NCI-H187 (cell line): Measurements from ENCODE around the gene CDH4.
"Not testable (repeated sequence)": the region's sequence is repeated elsewhere in the genome, so short reads cannot be mapped to it uniquely, and the experiment has no call there.

Experiments used
- DNase-seq, 2 experiments: peaks; one replicate each; lab custom pipeline; 2025; lab: John Stamatoyannopoulos, UW

Gene CDH4

GRCh38 chr20:61964675-61965605, 712.9 kb downstream of the CDH4 start:
- no peak for DNase-seq

GRCh38 chr20:61965606-61966491, 713.8 kb downstream of the CDH4 start:
- DNase-seq = no peak

- no peak for DNase-seq
These were observed 714.6 kb downstream of the CDH4 start for GRCh38 chr20:61966492-61967244.

- DNase-seq = no peak
These were observed 715.2 kb downstream of the CDH4 start for GRCh38 chr20:61967300-61967699.

- no peak for DNase-seq
These were observed 716.2 kb downstream of the CDH4 start for GRCh38 chr20:61968036-61968810.

- DNase-seq = no peak
These were observed 716.9 kb downstream of the CDH4 start for GRCh38 chr20:61968932-61969331.

- no peak for DNase-seq
These were observed 717.7 kb downstream of the CDH4 start for GRCh38 chr20:61969806-61970205.

- DNase-seq = no peak
These were observed 718.3 kb downstream of the CDH4 start for GRCh38 chr20:61970357-61970756.

- not testable (repeated sequence) for DNase-seq
These were observed 719.5 kb downstream of the CDH4 start for GRCh38 chr20:61971595-61971994.

GRCh38 chr20:61972636-61973508, 720.8 kb downstream of the CDH4 start:
- DNase-seq = no peak

GRCh38 chr20:61973515-61974356, 721.7 kb downstream of the CDH4 start:
- DNase-seq = no peak

GRCh38 chr20:61974357-61974665, 722.2 kb downstream of the CDH4 start:
- DNase-seq = no peak

- DNase-seq = no peak
These were observed 723.5 kb downstream of the CDH4 start for GRCh38 chr20:61975407-61976129.

GRCh38 chr20:61976263-61976643, 724.2 kb downstream of the CDH4 start:
- DNase-seq = no peak

GRCh38 chr20:61976644-61977418, 724.8 kb downstream of the CDH4 start:
- DNase-seq = no peak

GRCh38 chr20:61977419-61977786, 725.3 kb downstream of the CDH4 start:
- DNase-seq = no peak

GRCh38 chr20:61978491-61978890, 726.4 kb downstream of the CDH4 start:
- no peak for DNase-seq

GRCh38 chr20:61979090-61979489, 727.0 kb downstream of the CDH4 start:
- DNase-seq = no peak
